ENCODE measurements around the gene HAP1. TPM values are rescaled to one million over a fixed set of nuclear protein-coding genes. Genes with fewer than 3 reads are reported as not detected.

The HAP1 gene
- polyA plus RNA-seq, 1 of the 3 experiments (the other 2 are of a cell fraction): 0.18 TPM

DNA sequence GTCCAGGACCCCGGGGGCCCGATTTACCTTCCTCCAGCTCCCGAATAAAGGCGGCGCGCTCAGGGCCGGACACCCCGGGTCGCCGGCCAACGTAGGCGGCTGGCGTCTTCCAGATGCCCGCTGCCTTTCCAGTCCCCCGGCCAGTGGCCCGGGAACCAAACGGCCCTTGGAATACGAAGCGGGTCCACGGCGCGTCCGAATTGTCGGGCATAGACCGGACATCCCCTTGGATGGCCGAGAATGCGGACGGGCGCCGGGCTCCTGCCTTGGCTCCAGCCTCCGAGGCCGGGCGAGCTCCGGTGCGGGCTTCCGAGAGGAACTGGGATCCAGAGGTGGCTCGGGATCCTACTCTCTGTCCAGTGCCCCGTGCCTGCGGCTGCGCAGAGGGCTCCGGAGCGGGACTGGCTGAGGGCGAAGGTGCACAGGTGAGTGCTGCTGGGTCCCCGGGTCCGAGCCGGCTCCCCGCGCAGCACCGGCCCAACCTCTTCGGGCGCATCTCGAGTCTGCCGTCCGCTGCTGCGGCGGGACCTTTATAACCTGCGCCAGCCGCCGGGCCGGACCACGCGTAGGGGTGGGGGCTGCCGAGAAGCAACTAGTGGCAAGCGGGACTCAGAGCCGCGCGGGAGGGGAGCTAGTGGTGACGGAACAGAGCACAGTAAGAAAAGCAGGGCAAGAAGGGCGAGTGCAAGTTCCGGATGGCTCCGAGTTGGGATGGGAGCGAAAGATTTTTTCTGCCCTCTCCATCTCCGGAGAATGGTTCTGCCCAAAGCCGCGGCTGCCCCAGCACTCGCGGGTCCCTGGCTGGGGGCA, at the start of gene HAP1 (continued):
- TF ChIP-seq RXRA (IDR thresholded peaks at IDR 0.05; ENCODE audit: borderline replicate concordance, low read depth) (no peak), USF2 (IDR thresholded peaks at IDR 0.05; ENCODE audit: borderline replicate concordance, low read depth, low read length) (no peak), PBX3 (IDR thresholded peaks at IDR 0.05) (no peak), SIN3A (IDR thresholded peaks at IDR 0.05; ENCODE audit: borderline replicate concordance, low read depth, low read length) (no peak), TCF12 (IDR thresholded peaks at IDR 0.05) (no peak), FOXJ3 (CRISPR knock-in tag; IDR thresholded peaks at IDR 0.05) (no peak), ELF1 (IDR thresholded peaks at IDR 0.05) (no peak), RAD21 (IDR thresholded peaks at IDR 0.05; ENCODE audit: low read length) (no peak), EZH2phosphoT487 (IDR thresholded peaks at IDR 0.05; ENCODE audit: borderline replicate concordance, low read depth) (0 out of 2 replicates have a peak, but pooled peaks have one; percentile 64)

DNA sequence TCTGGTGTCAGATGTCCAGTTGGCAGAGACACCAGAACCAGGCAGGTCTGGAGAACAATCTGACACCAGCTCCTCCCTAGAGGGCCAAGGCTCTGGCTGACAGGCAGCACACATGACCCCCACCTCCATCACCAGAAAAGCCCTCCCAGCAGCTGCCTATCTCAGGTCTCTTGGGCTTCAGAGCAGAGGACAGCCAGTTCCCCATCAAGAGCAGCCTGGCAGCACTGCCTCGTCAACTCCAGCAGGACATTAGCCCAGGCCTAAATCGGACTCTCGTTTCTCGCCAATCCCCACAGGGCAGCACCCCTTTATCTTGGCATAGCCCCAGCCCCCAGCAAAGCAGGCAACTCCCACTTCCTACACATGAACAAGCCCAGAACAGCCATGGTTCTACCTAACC, 47.7 kb upstream of the HAP1 start:
- no peak overlapping the region for H2AFZ ChIP-seq (ENCODE audit: low read depth)
- H3K79me2 ChIP-seq (ENCODE audit: insufficient read depth): no peaks in the 10 kb centered on the region
- DNase-seq: no peak
- H3K27ac ChIP-seq (ENCODE audit: low read depth in 2 of 2, low read length in 1 of 2): no peak overlapping the region
- TF ChIP-seq MAX (IDR thresholded peaks at IDR 0.05; ENCODE audit: low read depth) (no peak), CHD2 (IDR thresholded peaks at IDR 0.05; ENCODE audit: low read length, partially characterized antibody) (no peak), SMC3 (IDR thresholded peaks at IDR 0.05; ENCODE audit: low read depth, low read length) (no peak), SIN3A (IDR thresholded peaks at IDR 0.05; ENCODE audit: borderline replicate concordance, low read depth, low read length) (no peak), CTCF (IDR thresholded peaks at IDR 0.05) (no peak), ELF1 (IDR thresholded peaks at IDR 0.05) (no peak), RXRA (IDR thresholded peaks at IDR 0.05; ENCODE audit: borderline replicate concordance, low read depth) (no peak), GABPA (IDR thresholded peaks at IDR 0.05; ENCODE audit: low read depth) (no peak), RFX5 (IDR thresholded peaks at IDR 0.05; ENCODE audit: low read length) (no peak), TEAD4 (IDR thresholded peaks at IDR 0.05; ENCODE audit: borderline replicate concordance, insufficient read depth) (no peak), RAD21 (IDR thresholded peaks at IDR 0.05; ENCODE audit: low read length) (no peak), TCF12 (IDR thresholded peaks at IDR 0.05) (no peak), ZBTB33 (IDR thresholded peaks at IDR 0.05; ENCODE audit: borderline replicate concordance, low read depth) (no peak), IRF3 (IDR thresholded peaks at IDR 0.05; ENCODE audit: low read depth, low read length) (no peak), EZH2phosphoT487 (IDR thresholded peaks at IDR 0.05; ENCODE audit: borderline replicate concordance, low read depth) (no peak), YY1 (IDR thresholded peaks at IDR 0.05; ENCODE audit: low read depth) (no peak)
- H3K4me3 ChIP-seq (ENCODE audit: low read depth in 2 of 2, low read length in 1 of 2): no peak overlapping the region
- WGBS (ENCODE audit: low lambda C conversion rate): 95% methylated on average over 4 of the region's 4 CpGs
- H3K9me3 ChIP-seq: no peaks in the 10 kb centered on the region
- peaks cover 19 to 41% of the 10 kb centered on the region in 2 experiments for H3K4me1 ChIP-seq (ENCODE audit: control insufficient read depth in 1 of 2, insufficient read depth in 2 of 2, low read depth in 1 of 2, low read length in 1 of 2)
- ChIA-PET POLR2A (no interaction called here), CTCF (no interaction called here)
- no peaks in the 10 kb centered on the region for H3K36me3 ChIP-seq (replicated peaks in 1 of 2; ENCODE audit: control insufficient read depth in 1 of 2, insufficient read depth in 2 of 2, low read length in 1 of 2)
- peaks cover 3% of the 10 kb centered on the region; the same call in 1 of the 2 replicates for H4K20me1 ChIP-seq (ENCODE audit: insufficient read depth)
- no peaks in the 10 kb centered on the region for H3K27me3 ChIP-seq (ENCODE audit: insufficient read depth)
- no peaks in the 10 kb centered on the region for H3K9me2 ChIP-seq
- H3K4me2 ChIP-seq: no peak overlapping the region
- peaks cover 13% of the 10 kb centered on the region for H3F3A ChIP-seq (replicated peaks; ENCODE audit: insufficient read depth)
- H3K9ac ChIP-seq: no peak overlapping the region

All from SK-N-SH (cell line).